Measurements from ENCODE around the gene LONRF2.

The LONRF2 gene

DNA sequence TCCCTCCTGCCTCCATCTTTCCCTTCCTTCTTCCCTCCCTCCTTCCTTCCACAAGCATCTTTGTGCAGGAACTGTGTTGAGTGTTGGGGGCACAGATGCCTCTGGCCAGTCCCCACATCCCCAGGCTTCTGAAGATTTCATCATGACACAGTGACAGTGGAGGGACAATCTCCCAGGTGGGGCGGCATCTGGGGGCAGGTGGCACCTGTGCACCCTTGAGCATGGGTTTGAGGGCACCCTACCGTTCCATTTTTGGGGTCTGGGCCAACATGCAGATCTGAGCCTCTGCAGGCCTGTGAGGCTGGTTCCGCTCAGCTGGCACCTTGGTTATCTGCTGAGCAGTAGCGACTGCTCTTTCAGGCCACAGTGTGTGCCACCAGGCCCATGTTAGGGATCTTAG is 57.6 kb downstream of the LONRF2 start:
- no peaks in the 10 kb centered on the region for H3K9me3 ChIP-seq (ENCODE audit: control insufficient read depth, low read length)
- H3K4me1 ChIP-seq: no peaks in the 10 kb centered on the region
- H2AFZ ChIP-seq: no peak overlapping the region
- H3K27me3 ChIP-seq (ENCODE audit: control insufficient read depth, insufficient read depth, low read length): no peaks in the 10 kb centered on the region
- H3K4me2 ChIP-seq (ENCODE audit: low read length): no peak overlapping the region
- no peaks in the 10 kb centered on the region for H3K36me3 ChIP-seq (ENCODE audit: control insufficient read depth, insufficient read depth, low read length)
- no peak overlapping the region for H3K4me3 ChIP-seq (ENCODE audit: low read depth, low read length)
- TF ChIP-seq, protein P1, sequence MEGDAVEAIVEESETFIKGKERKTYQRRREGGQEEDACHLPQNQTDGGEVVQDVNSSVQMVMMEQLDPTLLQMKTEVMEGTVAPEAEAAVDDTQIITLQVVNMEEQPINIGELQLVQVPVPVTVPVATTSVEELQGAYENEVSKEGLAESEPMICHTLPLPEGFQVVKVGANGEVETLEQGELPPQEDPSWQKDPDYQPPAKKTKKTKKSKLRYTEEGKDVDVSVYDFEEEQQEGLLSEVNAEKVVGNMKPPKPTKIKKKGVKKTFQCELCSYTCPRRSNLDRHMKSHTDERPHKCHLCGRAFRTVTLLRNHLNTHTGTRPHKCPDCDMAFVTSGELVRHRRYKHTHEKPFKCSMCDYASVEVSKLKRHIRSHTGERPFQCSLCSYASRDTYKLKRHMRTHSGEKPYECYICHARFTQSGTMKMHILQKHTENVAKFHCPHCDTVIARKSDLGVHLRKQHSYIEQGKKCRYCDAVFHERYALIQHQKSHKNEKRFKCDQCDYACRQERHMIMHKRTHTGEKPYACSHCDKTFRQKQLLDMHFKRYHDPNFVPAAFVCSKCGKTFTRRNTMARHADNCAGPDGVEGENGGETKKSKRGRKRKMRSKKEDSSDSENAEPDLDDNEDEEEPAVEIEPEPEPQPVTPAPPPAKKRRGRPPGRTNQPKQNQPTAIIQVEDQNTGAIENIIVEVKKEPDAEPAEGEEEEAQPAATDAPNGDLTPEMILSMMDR (IDR thresholded peaks at IDR 0.05): no peak
- no peak overlapping the region for H3K27ac ChIP-seq
- H3K9ac ChIP-seq: no peak overlapping the region
- no peaks in the 10 kb centered on the region for H3K79me2 ChIP-seq

DNA sequence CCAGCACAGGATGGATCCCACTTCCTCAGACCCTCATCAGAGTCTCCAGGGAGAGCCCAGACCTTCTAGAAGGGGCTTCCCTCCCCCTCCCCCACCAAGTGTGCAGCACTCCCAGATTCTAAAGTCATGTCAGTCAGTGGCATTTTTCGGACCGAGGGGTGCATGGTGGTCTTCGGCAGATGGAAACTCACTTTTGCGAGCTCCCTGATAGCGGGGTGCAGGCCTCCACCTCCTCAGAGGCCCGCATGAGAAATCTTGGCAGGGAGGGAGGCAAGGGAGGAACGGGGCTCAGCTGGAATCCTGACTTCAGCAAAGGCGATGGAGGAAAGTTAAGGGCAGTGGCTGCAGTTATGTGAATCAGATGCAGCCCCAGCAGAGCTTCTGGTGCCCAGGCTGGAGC is 58.2 kb downstream of the LONRF2 start:
- Histone ChIP-seq H3K27me3 (ENCODE audit: control insufficient read depth, insufficient read depth, low read length) (no peaks in the 10 kb centered on the region), H3K4me2 (ENCODE audit: low read length) (no peak overlapping the region), H3K9ac (no peak overlapping the region), H3K4me3 (ENCODE audit: low read depth, low read length) (no peak overlapping the region), H3K79me2 (no peaks in the 10 kb centered on the region), H3K4me1 (no peaks in the 10 kb centered on the region), H3K27ac (no peak overlapping the region), H3K9me3 (ENCODE audit: control insufficient read depth, low read length) (no peaks in the 10 kb centered on the region), H3K36me3 (ENCODE audit: control insufficient read depth, insufficient read depth, low read length) (no peaks in the 10 kb centered on the region), H2AFZ (no peak overlapping the region)
- TF ChIP-seq, protein P1 (IDR thresholded peaks at IDR 0.05): no peak

DNA sequence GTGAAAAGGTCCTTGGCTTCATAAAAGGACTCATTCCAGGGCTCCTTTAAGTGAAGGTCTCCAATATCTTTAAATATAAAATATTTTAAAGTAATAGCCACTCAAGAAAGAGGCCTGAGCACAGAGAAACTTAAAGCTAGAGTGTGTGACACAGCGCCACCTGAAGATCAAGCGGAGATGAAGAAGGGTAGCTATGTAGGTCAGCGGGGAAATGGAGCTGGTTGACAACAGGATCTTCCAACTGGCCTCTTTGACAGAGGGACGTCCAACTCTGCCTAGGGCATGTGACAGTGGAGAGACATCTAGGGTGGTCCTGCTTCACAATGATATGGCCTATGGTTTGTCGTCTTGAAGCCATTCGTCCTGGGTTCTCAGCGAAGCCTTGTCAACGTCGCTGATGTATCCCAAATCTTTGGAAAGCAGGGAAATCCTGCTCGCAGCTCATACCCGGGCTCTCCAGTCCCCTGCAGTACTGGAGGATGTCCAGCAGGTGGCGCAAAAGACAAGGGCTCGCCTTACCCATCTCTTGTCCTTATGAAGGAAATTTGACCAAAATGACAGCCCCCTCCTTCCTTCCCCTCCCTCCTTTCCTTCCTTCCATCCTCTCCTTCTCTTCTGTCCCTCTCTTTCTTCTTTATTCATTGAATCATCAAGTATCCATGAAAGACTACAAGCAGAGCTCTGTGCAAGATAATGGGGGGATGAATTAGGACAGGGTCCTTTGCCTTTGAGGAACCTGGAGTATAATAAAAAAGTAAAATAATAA is 59.6 kb downstream of the LONRF2 start:
- Histone ChIP-seq H3K4me3 (ENCODE audit: low read depth, low read length) (no peak overlapping the region), H3K27me3 (ENCODE audit: control insufficient read depth, insufficient read depth, low read length) (no peaks in the 10 kb centered on the region), H3K9ac (no peak overlapping the region), H2AFZ (no peak overlapping the region), H3K27ac (no peak overlapping the region), H3K4me2 (ENCODE audit: low read length) (no peak overlapping the region), H3K36me3 (ENCODE audit: control insufficient read depth, insufficient read depth, low read length) (no peaks in the 10 kb centered on the region), H3K79me2 (no peaks in the 10 kb centered on the region), H3K4me1 (no peaks in the 10 kb centered on the region), H3K9me3 (ENCODE audit: control insufficient read depth, low read length) (no peaks in the 10 kb centered on the region)
- TF ChIP-seq, protein P1 (IDR thresholded peaks at IDR 0.05): peak; percentile 98

DNA sequence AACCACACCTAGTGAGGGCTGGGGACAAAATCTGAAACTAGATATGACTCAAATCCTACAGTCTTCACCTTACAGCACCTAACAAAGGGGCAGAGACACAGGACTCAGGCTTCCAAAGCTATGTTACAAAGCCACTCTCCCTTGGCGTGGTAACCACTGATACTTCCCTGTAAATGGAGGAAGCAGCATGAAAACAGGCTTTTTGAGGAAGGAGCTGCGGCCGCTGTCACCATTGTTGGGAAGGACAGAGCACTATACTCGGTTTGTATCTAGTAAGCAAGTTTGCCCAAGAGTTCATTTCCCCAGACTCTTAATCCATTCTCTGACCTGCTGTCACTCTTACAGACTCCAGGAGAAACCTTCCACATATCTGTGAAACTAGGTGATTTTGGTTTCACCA is 60.3 kb downstream of the LONRF2 start:
- no peaks in the 10 kb centered on the region for H3K27me3 ChIP-seq (ENCODE audit: control insufficient read depth, insufficient read depth, low read length)
- H3K79me2 ChIP-seq: no peaks in the 10 kb centered on the region
- H3K27ac ChIP-seq: no peak overlapping the region
- TF ChIP-seq, protein P1 (IDR thresholded peaks at IDR 0.05): no peak
- H3K4me3 ChIP-seq (ENCODE audit: low read depth, low read length): no peak overlapping the region
- H3K9ac ChIP-seq: no peak overlapping the region
- H3K9me3 ChIP-seq (ENCODE audit: control insufficient read depth, low read length): no peaks in the 10 kb centered on the region
- H2AFZ ChIP-seq: no peak overlapping the region
- H3K4me1 ChIP-seq: no peaks in the 10 kb centered on the region
- H3K36me3 ChIP-seq (ENCODE audit: control insufficient read depth, insufficient read depth, low read length): no peaks in the 10 kb centered on the region
- no peak overlapping the region for H3K4me2 ChIP-seq (ENCODE audit: low read length)
